Heart left ventricle (tissue), 13 donors: Measurements from ENCODE around the gene SUMF1.

Experiments used
- POLR2A ChIP-seq, 2 donors: fragments of 450-650 bp; IDR thresholded peaks; one replicate each; pipeline ENCODE4 v1.6.1; 2017; ENCODE audit warnings: antibody characterized with exemption in 2 of 2, mild to moderate bottlenecking in 2 of 2, moderate library complexity in 2 of 2
- TF ChIP-seq, protein P1 (sequence below), 12 donors: fragments of 200-600 bp; sonication (generic) in 4 of 12; IDR thresholded peaks; one replicate each; pipeline versions ENCODE4 v1.5.0 to v1.8.0; 2018 to 2022; ENCODE audit warnings: antibody characterized with exemption in 12 of 12, mild to moderate bottlenecking in 5 of 12
- donor health status: ischemic (EF 13 %, LVEDD 7.1; RV severe dilation, severe dysfunction).
- donor health status: DM: no; HTN: yes; CAD: no.
- donor health status: DM: no; HTN: no; CAD: no.
- donor health status: ischemic (EF 25% LVEDD 6.9; RV normal size, moderate dysfunction).
- donor health status: ischemic (EF 25% LVEDD 5.7; RV mildly dilated, moderate dysfunction).
- donor health status: ischemic (EF 35%, LVEDD 5.7; RV mildly dilated, moderate dysfunction).
- donor health status: nonischemic (EF 11% LVEDD 7.7; RV severe dilation, severe dysfunction).
- donor health status: DM: yes; HTN: yes; CAD: no.
- donor health status: PGD.
- donor health status: ischemic (EF 29% LVEDD 5.4; RV normal size, mild dysfunction).
- donor health status: nonischemic (EF 23%, LVEDD 6.1; RV moderate dilation, normal function).

DNA sequence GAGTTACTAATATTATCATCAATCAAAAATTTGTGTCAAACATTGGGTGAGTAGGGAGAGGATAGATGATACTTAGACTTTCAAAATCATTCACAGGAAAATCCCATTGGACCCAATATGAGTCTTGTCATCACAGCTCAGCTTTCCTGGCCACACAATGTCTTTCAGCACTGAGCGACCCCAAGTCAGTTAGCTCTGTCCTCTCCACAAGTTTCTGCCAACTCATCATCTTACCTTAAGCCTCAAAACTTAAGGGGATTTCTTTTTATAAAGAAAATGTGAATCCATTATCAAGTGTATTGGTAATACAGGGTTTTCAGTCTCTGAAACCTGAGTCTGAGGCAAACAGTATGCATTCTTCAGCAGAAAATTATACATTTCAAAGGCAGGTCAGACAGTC lies 55.8 kb downstream of the SUMF1 start:
- TF ChIP-seq, protein P1, sequence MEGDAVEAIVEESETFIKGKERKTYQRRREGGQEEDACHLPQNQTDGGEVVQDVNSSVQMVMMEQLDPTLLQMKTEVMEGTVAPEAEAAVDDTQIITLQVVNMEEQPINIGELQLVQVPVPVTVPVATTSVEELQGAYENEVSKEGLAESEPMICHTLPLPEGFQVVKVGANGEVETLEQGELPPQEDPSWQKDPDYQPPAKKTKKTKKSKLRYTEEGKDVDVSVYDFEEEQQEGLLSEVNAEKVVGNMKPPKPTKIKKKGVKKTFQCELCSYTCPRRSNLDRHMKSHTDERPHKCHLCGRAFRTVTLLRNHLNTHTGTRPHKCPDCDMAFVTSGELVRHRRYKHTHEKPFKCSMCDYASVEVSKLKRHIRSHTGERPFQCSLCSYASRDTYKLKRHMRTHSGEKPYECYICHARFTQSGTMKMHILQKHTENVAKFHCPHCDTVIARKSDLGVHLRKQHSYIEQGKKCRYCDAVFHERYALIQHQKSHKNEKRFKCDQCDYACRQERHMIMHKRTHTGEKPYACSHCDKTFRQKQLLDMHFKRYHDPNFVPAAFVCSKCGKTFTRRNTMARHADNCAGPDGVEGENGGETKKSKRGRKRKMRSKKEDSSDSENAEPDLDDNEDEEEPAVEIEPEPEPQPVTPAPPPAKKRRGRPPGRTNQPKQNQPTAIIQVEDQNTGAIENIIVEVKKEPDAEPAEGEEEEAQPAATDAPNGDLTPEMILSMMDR (IDR thresholded peaks at IDR 0.05) = no peak
- TF ChIP-seq POLR2A (IDR thresholded peaks at IDR 0.05) = no peak
